Effector memory CD8-positive, alpha-beta T cell (primary cell): ENCODE measurements around the gene ME2.
A peak's percentile ranks its signal among the peaks of the same experiment; 100 is the strongest.
"Not testable (repeated sequence)": the region's sequence is repeated elsewhere in the genome, so short reads cannot be mapped to it uniquely, and the experiment has no call there.

Source experiments
- ATAC-seq: fragments of 150-1000 bp; cut with Tn5 transposase; replicated peaks from 2 replicates; pipeline ENCODE4 v1.10.0; 2021; ENCODE audit warnings: mild to moderate bottlenecking, moderate library complexity
- DNase-seq, 3 experiments: peaks; one replicate each; pipeline ENCODE4 v3.0.0; 2021
- H3K27ac Mint-ChIP-seq, 2 donors: one replicate each; pipeline ENCODE4 v1.8.0; 2022; ENCODE audit warnings: mild to moderate bottlenecking in 2 of 2, mixed read lengths in 2 of 2, moderate library complexity in 2 of 2
- H3K27me3 Mint-ChIP-seq, 2 donors: one replicate each; pipeline ENCODE4 v1.8.0; 2022; ENCODE audit warnings: mixed read lengths in 2 of 2
- H3K36me3 Mint-ChIP-seq: one replicate; pipeline ENCODE4 v1.8.0; 2022; ENCODE audit warnings: mild to moderate bottlenecking, moderate library complexity, mixed read lengths; ENCODE audit not compliant: insufficient read depth
- H3K4me1 Mint-ChIP-seq, 2 donors: one replicate each; pipeline ENCODE4 v1.8.0; 2022; ENCODE audit warnings: low read depth in 2 of 2, mixed read lengths in 2 of 2
- H3K4me3 Mint-ChIP-seq, 2 donors: one replicate each; pipeline ENCODE4 v1.8.0; 2022; ENCODE audit warnings: mild to moderate bottlenecking in 2 of 2, mixed read lengths in 2 of 2, moderate library complexity in 2 of 2
- H3K9me3 Mint-ChIP-seq, 2 donors: one replicate each; pipeline ENCODE4 v1.8.0; 2022; ENCODE audit warnings: mixed read lengths in 2 of 2

ME2 gene

GRCh38 chr18:50849419-50849821, 29.5 kb upstream of the ME2 start:
- no peak for ATAC-seq
- Mint-ChIP-seq H3K27me3 (peaks cover 15 to 21% of the 10 kb centered on the region in 2 donors), H3K27ac (no peak overlapping the region), H3K9me3 (no peaks in the 10 kb centered on the region), H3K4me3 (no peak overlapping the region), H3K36me3 (no peaks in the 10 kb centered on the region), H3K4me1 (no peaks in the 10 kb centered on the region)
- DNase-seq, result no peak

- no peaks in the 10 kb centered on the region for H3K4me1 Mint-ChIP-seq
- H3K36me3 Mint-ChIP-seq, result no peaks in the 10 kb centered on the region
- no peak overlapping the region for H3K27ac Mint-ChIP-seq
- ATAC-seq (no peak), DNase-seq (no peak)
- peaks cover 16 to 21% of the 10 kb centered on the region in 2 donors for H3K27me3 Mint-ChIP-seq
- no peaks in the 10 kb centered on the region for H3K9me3 Mint-ChIP-seq
- H3K4me3 Mint-ChIP-seq, result no peak overlapping the region
Observed at GRCh38 chr18:50850307-50851065, 28.4 kb upstream of the ME2 start.

GRCh38 chr18:50853863-50854271, 25.1 kb upstream of the ME2 start:
- DNase-seq, result no peak
- H3K27me3 Mint-ChIP-seq, result peaks cover 16% of the 10 kb centered on the region in 2 donors

GRCh38 chr18:50855976-50856757, 22.8 kb upstream of the ME2 start:
- Mint-ChIP-seq H3K27me3 (peaks cover 16 to 26% of the 10 kb centered on the region in 2 donors), H3K36me3 (no peaks in the 10 kb centered on the region), H3K4me1 (no peaks in the 10 kb centered on the region), H3K27ac (peak overlapping the region in 1 of 2 donors; percentile 11), H3K9me3 (no peaks in the 10 kb centered on the region), H3K4me3 (no peak overlapping the region)
- DNase-seq, result no peak
- no peak for ATAC-seq

More at GRCh38 chr18:50853863-50854271, 25.1 kb upstream of the ME2 start:
- Mint-ChIP-seq H3K36me3 (no peaks in the 10 kb centered on the region), H3K9me3 (no peaks in the 10 kb centered on the region), H3K27ac (no peak overlapping the region), H3K4me3 (no peak overlapping the region), H3K4me1 (no peaks in the 10 kb centered on the region)
- ATAC-seq, result no peak

GRCh38 chr18:50857166-50857565, 21.8 kb upstream of the ME2 start:
- H3K27me3 Mint-ChIP-seq, result peaks cover 24 to 32% of the 10 kb centered on the region in 2 donors
- not testable (repeated sequence) for H3K9me3 Mint-ChIP-seq, ATAC-seq, H3K4me3 Mint-ChIP-seq, H3K36me3 Mint-ChIP-seq, H3K27ac Mint-ChIP-seq, DNase-seq, H3K4me1 Mint-ChIP-seq

- Mint-ChIP-seq H3K27me3 (peaks cover 18 to 28% of the 10 kb centered on the region in 2 donors), H3K4me3 (no peak overlapping the region), H3K27ac (no peak overlapping the region), H3K9me3 (no peaks in the 10 kb centered on the region), H3K4me1 (no peaks in the 10 kb centered on the region), H3K36me3 (no peaks in the 10 kb centered on the region)
- no peak for DNase-seq
- ATAC-seq, result no peak
Observed at GRCh38 chr18:50857694-50858093, 21.2 kb upstream of the ME2 start.

GRCh38 chr18:50859793-50860555, 18.9 kb upstream of the ME2 start:
- Mint-ChIP-seq H3K27me3 (peaks cover 8 to 16% of the 10 kb centered on the region in 2 donors), H3K27ac (peak overlapping the region in 1 of 2 donors; percentile 4), H3K9me3 (no peaks in the 10 kb centered on the region), H3K4me3 (no peak overlapping the region), H3K36me3 (no peaks in the 10 kb centered on the region), H3K4me1 (no peaks in the 10 kb centered on the region)
- no peak for ATAC-seq
- no peak for DNase-seq

GRCh38 chr18:50861617-50862016, 17.3 kb upstream of the ME2 start:
- H3K36me3 Mint-ChIP-seq, result no peaks in the 10 kb centered on the region
- no peaks in the 10 kb centered on the region for H3K9me3 Mint-ChIP-seq
- ATAC-seq, result no peak
- DNase-seq, result no peak
- no peak overlapping the region for H3K27ac Mint-ChIP-seq
- H3K4me1 Mint-ChIP-seq, result no peaks in the 10 kb centered on the region
- H3K27me3 Mint-ChIP-seq, result peaks cover 8 to 16% of the 10 kb centered on the region in 2 donors
- no peak overlapping the region for H3K4me3 Mint-ChIP-seq

GRCh38 chr18:50862401-50862800, 16.5 kb upstream of the ME2 start:
- no peak for DNase-seq
- H3K27me3 Mint-ChIP-seq, result peaks cover 8 to 16% of the 10 kb centered on the region in 2 donors
- no peaks in the 10 kb centered on the region for H3K36me3 Mint-ChIP-seq
- H3K27ac Mint-ChIP-seq, result no peak overlapping the region
- H3K9me3 Mint-ChIP-seq, result no peaks in the 10 kb centered on the region
- no peaks in the 10 kb centered on the region for H3K4me1 Mint-ChIP-seq
- no peak overlapping the region for H3K4me3 Mint-ChIP-seq
- no peak for ATAC-seq

GRCh38 chr18:50863840-50864375, 15.0 kb upstream of the ME2 start:
- H3K36me3 Mint-ChIP-seq, result no peaks in the 10 kb centered on the region

GRCh38 chr18:50866765-50867164, 12.2 kb upstream of the ME2 start:
- Mint-ChIP-seq H3K27ac (no peak overlapping the region), H3K9me3 (no peaks in the 10 kb centered on the region), H3K36me3 (no peaks in the 10 kb centered on the region), H3K4me3 (no peak overlapping the region), H3K27me3 (peaks cover 2 to 3% of the 10 kb centered on the region in 2 donors), H3K4me1 (no peaks in the 10 kb centered on the region)
- DNase-seq (no peak), ATAC-seq (peak; percentile 31)

More at GRCh38 chr18:50863840-50864375, 15.0 kb upstream of the ME2 start:
- Mint-ChIP-seq H3K27me3 (peaks cover 8 to 16% of the 10 kb centered on the region in 2 donors), H3K9me3 (no peaks in the 10 kb centered on the region), H3K27ac (no peak overlapping the region), H3K4me3 (no peak overlapping the region), H3K4me1 (no peaks in the 10 kb centered on the region)
- DNase-seq (no peak), ATAC-seq (no peak)

- no peak for ATAC-seq
- H3K36me3 Mint-ChIP-seq, result no peaks in the 10 kb centered on the region
- no peak overlapping the region for H3K27ac Mint-ChIP-seq
- no peak overlapping the region for H3K4me3 Mint-ChIP-seq
- H3K4me1 Mint-ChIP-seq, result no peaks in the 10 kb centered on the region
- DNase-seq, result no peak
- no peaks in the 10 kb centered on the region for H3K9me3 Mint-ChIP-seq
- no peaks in the 10 kb centered on the region for H3K27me3 Mint-ChIP-seq
Observed at GRCh38 chr18:50869150-50869549, 9.8 kb upstream of the ME2 start.

- no peaks in the 10 kb centered on the region for H3K36me3 Mint-ChIP-seq
- no peak for ATAC-seq
- no peak overlapping the region for H3K27ac Mint-ChIP-seq
- H3K9me3 Mint-ChIP-seq, result no peaks in the 10 kb centered on the region
- no peak for DNase-seq
- H3K4me1 Mint-ChIP-seq, result no peaks in the 10 kb centered on the region
- H3K4me3 Mint-ChIP-seq, result no peak overlapping the region
- no peaks in the 10 kb centered on the region for H3K27me3 Mint-ChIP-seq
Observed at GRCh38 chr18:50870138-50870845, 8.6 kb upstream of the ME2 start.
